Parathyroid adenoma (tissue), 2 donors: Measurements from ENCODE around the gene DHH.

Experiments
- H2AFZ ChIP-seq: fragments of 300-600 bp; sonication (generic); one replicate; pipeline ENCODE4 v1.7.0; 2017; ENCODE audit warnings: antibody characterized with exemption, mild to moderate bottlenecking
- H3K27ac ChIP-seq: fragments of 300-600 bp; sonication (generic); one replicate; pipeline ENCODE4 v1.7.0; 2017
- H3K27me3 ChIP-seq: fragments of 300-600 bp; sonication (generic); one replicate; pipeline ENCODE4 v1.7.0; 2017; ENCODE audit warnings: low read length; ENCODE audit not compliant: control insufficient read depth, insufficient read depth
- H3K36me3 ChIP-seq: fragments of 300-600 bp; sonication (generic); one replicate; pipeline ENCODE4 v1.7.0; 2017; ENCODE audit warnings: low read length; ENCODE audit not compliant: control insufficient read depth, insufficient read depth
- H3K4me1 ChIP-seq: fragments of 300-600 bp; sonication (generic); one replicate; pipeline ENCODE4 v1.7.0; 2017; ENCODE audit warnings: control low read depth
- H3K4me2 ChIP-seq: fragments of 300-600 bp; sonication (generic); one replicate; pipeline ENCODE4 v1.7.0; 2017; ENCODE audit warnings: low read length
- H3K4me3 ChIP-seq: fragments of 300-600 bp; sonication (generic); one replicate; pipeline ENCODE4 v1.7.0; 2017; ENCODE audit warnings: low read depth, low read length
- H3K79me2 ChIP-seq: fragments of 300-600 bp; sonication (generic); one replicate; pipeline ENCODE4 v1.7.0; 2017; ENCODE audit warnings: control low read depth
- H3K9ac ChIP-seq: fragments of 300-600 bp; sonication (generic); one replicate; pipeline ENCODE4 v1.7.0; 2017; ENCODE audit warnings: mild to moderate bottlenecking
- H3K9me3 ChIP-seq: fragments of 300-600 bp; sonication (generic); one replicate; pipeline ENCODE4 v1.7.0; 2017; ENCODE audit warnings: low read length; ENCODE audit not compliant: control insufficient read depth
- TF ChIP-seq, protein P1 (sequence below): fragments of 300-600 bp; sonication (generic); IDR thresholded peaks from one replicate; pipeline ENCODE4 v1.7.0; 2017; ENCODE audit warnings: antibody characterized with exemption, mild to moderate bottlenecking
- donor health status: primary hyperparathyroidism.

Gene DHH

DNA sequence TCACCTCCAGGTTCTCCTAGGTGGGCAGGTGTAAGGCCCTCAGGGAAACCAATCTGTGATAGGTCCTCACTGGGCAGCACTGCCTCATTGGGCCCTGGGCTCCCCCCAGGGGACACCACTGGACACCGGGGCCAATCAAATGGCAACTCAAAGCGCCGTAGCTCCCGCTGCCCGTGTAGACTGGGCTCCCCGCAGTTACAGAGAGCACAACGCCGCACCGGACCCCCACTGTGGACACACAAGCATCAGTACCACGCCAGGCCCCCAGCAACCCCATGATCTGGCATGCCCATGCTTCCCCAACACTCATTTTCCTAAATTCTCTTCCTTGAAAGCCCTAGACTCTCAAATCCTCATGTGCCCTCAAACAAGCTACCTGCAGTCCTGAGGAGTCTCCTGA is 40.1 kb downstream of the DHH start:
- Histone ChIP-seq H3K27ac (no peak overlapping the region), H3K36me3 (no peaks in the 10 kb centered on the region), H3K27me3 (no peaks in the 10 kb centered on the region), H2AFZ (no peak overlapping the region), H3K4me3 (no peak overlapping the region), H3K4me2 (no peak overlapping the region), H3K79me2 (peaks cover 56% of the 10 kb centered on the region), H3K9ac (no peak overlapping the region), H3K4me1 (peaks cover 32% of the 10 kb centered on the region), H3K9me3 (no peaks in the 10 kb centered on the region)
- TF ChIP-seq, protein P1, sequence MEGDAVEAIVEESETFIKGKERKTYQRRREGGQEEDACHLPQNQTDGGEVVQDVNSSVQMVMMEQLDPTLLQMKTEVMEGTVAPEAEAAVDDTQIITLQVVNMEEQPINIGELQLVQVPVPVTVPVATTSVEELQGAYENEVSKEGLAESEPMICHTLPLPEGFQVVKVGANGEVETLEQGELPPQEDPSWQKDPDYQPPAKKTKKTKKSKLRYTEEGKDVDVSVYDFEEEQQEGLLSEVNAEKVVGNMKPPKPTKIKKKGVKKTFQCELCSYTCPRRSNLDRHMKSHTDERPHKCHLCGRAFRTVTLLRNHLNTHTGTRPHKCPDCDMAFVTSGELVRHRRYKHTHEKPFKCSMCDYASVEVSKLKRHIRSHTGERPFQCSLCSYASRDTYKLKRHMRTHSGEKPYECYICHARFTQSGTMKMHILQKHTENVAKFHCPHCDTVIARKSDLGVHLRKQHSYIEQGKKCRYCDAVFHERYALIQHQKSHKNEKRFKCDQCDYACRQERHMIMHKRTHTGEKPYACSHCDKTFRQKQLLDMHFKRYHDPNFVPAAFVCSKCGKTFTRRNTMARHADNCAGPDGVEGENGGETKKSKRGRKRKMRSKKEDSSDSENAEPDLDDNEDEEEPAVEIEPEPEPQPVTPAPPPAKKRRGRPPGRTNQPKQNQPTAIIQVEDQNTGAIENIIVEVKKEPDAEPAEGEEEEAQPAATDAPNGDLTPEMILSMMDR = no peak

DNA sequence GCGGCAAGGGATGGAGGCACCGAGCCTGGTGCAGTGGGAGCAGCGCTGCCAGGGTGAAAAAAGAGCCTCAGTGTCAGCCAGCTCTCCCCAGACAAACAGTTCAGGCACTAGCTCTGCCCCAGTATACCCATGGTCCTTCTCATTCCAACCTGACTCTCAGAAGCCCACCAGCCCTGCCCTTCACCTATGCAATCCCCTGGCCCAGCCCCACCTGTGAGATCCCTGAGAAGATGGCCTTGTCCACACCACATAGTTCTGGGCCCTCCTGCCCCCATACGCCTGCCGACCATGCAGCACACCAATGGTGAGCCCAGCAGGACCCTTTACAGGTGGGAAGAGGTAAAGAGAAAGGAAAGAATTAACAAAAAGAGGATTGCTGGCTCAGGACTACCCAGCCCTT is 40.5 kb downstream of the DHH start:
- H3K9me3 ChIP-seq = no peaks in the 10 kb centered on the region
- no peaks in the 10 kb centered on the region for H3K36me3 ChIP-seq
- no peaks in the 10 kb centered on the region for H3K27me3 ChIP-seq
- H3K4me3 ChIP-seq = no peak overlapping the region
- H3K4me2 ChIP-seq = no peak overlapping the region
- peaks cover 32% of the 10 kb centered on the region for H3K4me1 ChIP-seq
- no peak overlapping the region for H2AFZ ChIP-seq
- no peak overlapping the region for H3K9ac ChIP-seq
- TF ChIP-seq, protein P1 = no peak
- H3K79me2 ChIP-seq = peaks cover 56% of the 10 kb centered on the region
- no peak overlapping the region for H3K27ac ChIP-seq

DNA sequence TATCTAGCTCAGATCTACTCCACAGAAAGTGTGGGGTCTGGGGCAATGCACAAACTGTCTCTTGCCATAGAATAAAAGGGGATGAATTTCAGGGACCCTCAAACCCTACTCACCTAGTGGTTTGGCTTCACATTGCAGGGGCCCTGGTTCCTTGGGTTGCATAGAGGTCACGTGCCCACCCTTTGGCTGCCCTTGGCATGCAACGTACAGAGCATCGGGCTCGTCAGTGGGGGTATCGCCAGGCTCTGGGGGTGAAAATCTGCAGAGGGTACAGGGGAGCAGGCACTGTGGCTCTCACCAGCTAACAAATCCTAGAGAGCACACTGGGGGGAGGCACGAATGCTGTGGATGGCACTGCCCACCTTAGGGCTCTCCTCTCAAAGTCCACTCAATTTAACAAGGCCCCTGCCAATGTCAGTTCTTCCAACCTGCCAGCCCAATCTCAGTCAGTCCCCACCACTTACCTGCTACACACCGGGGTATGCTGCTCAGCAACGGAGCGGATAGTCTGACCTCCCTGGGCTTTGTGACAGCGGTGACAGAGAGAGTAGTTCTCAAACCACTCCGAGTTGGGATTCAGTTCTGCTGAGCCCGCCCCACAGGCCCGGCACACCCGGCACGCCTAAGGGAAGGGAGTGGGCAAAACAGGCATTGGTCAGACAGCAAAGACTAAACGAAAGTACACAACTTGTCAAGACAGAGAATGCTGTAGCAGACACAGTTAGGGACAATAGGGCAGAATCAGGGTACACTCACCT is 42.0 kb downstream of the DHH start:
- Histone ChIP-seq H2AFZ (no peak overlapping the region), H3K27me3 (no peaks in the 10 kb centered on the region), H3K36me3 (no peaks in the 10 kb centered on the region), H3K4me2 (no peak overlapping the region), H3K9ac (no peak overlapping the region), H3K4me1 (peaks cover 18% of the 10 kb centered on the region), H3K79me2 (peaks cover 42% of the 10 kb centered on the region), H3K27ac (no peak overlapping the region), H3K4me3 (no peak overlapping the region), H3K9me3 (no peaks in the 10 kb centered on the region)
- TF ChIP-seq, protein P1 = no peak

DNA sequence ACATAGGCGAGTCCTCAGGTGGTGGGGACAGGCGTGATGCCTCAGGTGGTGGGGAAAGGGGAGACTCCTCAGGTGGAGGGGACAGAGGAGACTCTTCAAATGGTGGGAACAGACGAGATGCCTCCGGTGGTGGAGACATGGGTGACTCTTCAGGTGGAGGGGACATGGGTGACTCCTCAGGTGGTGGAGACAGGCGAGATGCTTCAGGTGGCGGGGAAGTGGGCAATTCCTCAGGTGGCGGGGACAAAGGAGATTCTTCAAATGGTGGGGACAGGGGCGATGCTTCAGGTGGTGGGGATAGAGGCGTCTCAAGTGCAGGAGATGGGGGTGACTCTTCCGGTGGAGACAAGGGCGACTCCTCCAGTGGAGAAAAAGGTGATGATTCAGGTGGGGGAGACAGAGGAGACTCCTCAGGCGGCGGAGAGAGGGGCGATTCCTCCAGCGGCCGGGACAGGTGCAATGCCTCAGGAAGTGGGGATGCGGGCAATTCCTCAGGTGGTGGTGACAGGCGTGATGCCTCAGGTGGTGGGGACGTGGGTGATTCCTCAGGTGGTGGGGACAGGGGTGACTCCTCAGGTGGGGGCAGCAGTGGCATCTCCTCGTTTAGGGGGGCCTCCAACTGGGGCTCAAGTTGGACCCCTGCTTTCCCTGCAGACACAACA is 42.7 kb downstream of the DHH start:
- Histone ChIP-seq H3K9me3 (no peaks in the 10 kb centered on the region), H3K9ac (no peak overlapping the region), H3K4me1 (peaks cover 11% of the 10 kb centered on the region), H3K27ac (no peak overlapping the region), H3K36me3 (no peaks in the 10 kb centered on the region), H3K27me3 (no peaks in the 10 kb centered on the region), H3K4me2 (no peak overlapping the region), H2AFZ (no peak overlapping the region), H3K4me3 (no peak overlapping the region), H3K79me2 (peaks cover 36% of the 10 kb centered on the region)
- TF ChIP-seq, protein P1 = no peak

DNA sequence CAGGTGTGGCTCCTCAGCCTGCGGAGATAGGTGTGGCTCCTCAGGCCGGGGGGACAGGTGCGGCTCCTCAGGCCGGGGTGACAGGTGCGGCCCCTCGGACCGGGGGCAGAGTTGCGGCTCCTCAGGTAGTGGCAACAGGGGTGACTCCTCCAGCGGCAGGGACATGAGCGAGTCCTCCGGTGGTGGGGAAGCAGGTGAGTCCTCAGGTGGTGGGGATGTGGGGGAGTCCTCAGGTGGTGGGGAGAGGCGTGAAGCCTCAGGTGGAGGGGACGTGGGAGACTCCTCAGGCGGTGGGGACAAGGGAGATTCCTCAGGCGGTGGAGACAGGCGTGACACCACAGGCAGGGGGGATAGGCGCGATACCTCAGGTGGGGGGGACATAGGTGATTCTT is 43.2 kb downstream of the DHH start:
- no peaks in the 10 kb centered on the region for H3K36me3 ChIP-seq

More for the DNA sequence above, 43.2 kb downstream of the DHH start:
- H3K9me3 ChIP-seq = no peaks in the 10 kb centered on the region
- H3K4me2 ChIP-seq = no peak overlapping the region
- no peak overlapping the region for H2AFZ ChIP-seq
- H3K27me3 ChIP-seq = no peaks in the 10 kb centered on the region
- H3K79me2 ChIP-seq = peaks cover 30% of the 10 kb centered on the region
- no peak overlapping the region for H3K27ac ChIP-seq
- no peak overlapping the region for H3K4me3 ChIP-seq
- TF ChIP-seq, protein P1 = no peak
- H3K9ac ChIP-seq = no peak overlapping the region
- H3K4me1 ChIP-seq = peaks cover 6% of the 10 kb centered on the region
